ENCODE measurements around the gene B3GNT9.

DNA sequence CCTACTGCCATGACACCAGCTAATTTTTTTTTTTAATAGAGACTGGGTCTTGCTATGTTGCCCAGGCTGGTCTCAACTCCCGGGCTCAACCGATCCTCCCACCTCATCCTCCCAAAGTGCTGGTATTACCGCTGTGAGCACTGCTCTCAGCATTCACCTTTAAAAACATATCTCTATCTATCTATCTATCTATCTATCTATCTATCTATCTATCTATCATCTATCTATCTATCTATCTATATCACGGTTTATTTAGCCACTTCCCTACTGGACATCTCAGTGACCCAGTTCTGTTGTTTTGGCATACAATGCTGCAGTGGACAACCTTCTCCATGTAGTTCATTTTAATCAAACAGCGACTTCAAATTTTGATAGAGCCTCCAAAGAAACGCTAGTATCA lies 42.3 kb downstream of the B3GNT9 start:
- no peak for TF ChIP-seq CTCF (IDR thresholded peaks at IDR 0.05)
- TF ChIP-seq POLR2A (IDR thresholded peaks at IDR 0.05) = no peak
